Activated CD4-positive, alpha-beta T cell treated with anti-CD3 and anti-CD28 coated beads, Interleukin-2, amount 50 U/mL, for 1 hour (primary cell): Measurements from ENCODE around the gene PTPRG.

Experiments
- DNase-seq: peaks from one replicate; pipeline ENCODE4 v3.0.0-alpha.2; 2020

Gene PTPRG

GRCh38 chr3:62332017-62332416 is 770.6 kb downstream of the PTPRG start:
- no peak for DNase-seq

- DNase-seq = no peak
Observed at GRCh38 chr3:62332835-62333244, 771.5 kb downstream of the PTPRG start.

- no peak for DNase-seq
Observed at GRCh38 chr3:62335196-62335595, 773.8 kb downstream of the PTPRG start.

- no peak for DNase-seq
Observed at GRCh38 chr3:62343755-62344154, 782.4 kb downstream of the PTPRG start.
